GM23338 (cell line): ENCODE results near the gene ZNF782. TPM values are rescaled to one million over a fixed set of nuclear protein-coding genes. Genes with fewer than 3 reads are reported as not detected.

Source experiments
- ATAC-seq: fragments of 200-7000 bp; cut with Tn5 transposase; 3 replicates; pipeline ENCODE4 v1.9.1; 2020
- DNase-seq: peaks from one replicate; pipeline ENCODE4 v3.0.0-alpha.2; 2015; ENCODE audit warnings: low spot score
- H2AFZ ChIP-seq: fragments of 200-600 bp; sonication (generic); 2 replicates; pipeline ENCODE4 v1.8.0; 2016; ENCODE audit warnings: antibody characterized with exemption, mild to moderate bottlenecking, moderate library complexity
- H3F3A ChIP-seq: fragments of 200-600 bp; sonication (generic); replicated peaks from 2 replicates; pipeline ENCODE4 v1.8.0; 2017; ENCODE audit warnings: antibody characterized with exemption, mixed run types, low read depth
- H3K27ac ChIP-seq: fragments of 200-600 bp; sonication (generic); 2 replicates; pipeline ENCODE4 v1.6.1; 2016; ENCODE audit warnings: low read depth
- H3K27me3 ChIP-seq: fragments of 200-600 bp; sonication (generic); 2 replicates; pipeline ENCODE4 v1.8.0; 2016; ENCODE audit warnings: mild to moderate bottlenecking, mixed run types, moderate library complexity; ENCODE audit not compliant: insufficient read depth
- H3K36me3 ChIP-seq: fragments of 200-600 bp; sonication (generic); 2 replicates; pipeline ENCODE4 v1.8.0; 2016; ENCODE audit warnings: mild to moderate bottlenecking; ENCODE audit not compliant: insufficient read depth
- H3K4me1 ChIP-seq: fragments of 200-600 bp; sonication (generic); 2 replicates; pipeline ENCODE4 v1.8.0; 2016; ENCODE audit warnings: mild to moderate bottlenecking, moderate library complexity; ENCODE audit not compliant: insufficient read depth
- H3K4me2 ChIP-seq: fragments of 200-600 bp; sonication (generic); 2 replicates; pipeline ENCODE4 v1.7.1; 2017; ENCODE audit warnings: mixed run types
- H3K4me3 ChIP-seq: fragments of 200-600 bp; sonication (generic); 2 replicates; pipeline ENCODE4 v1.6.1; 2016; ENCODE audit warnings: mixed run types
- H3K79me2 ChIP-seq: fragments of 200-600 bp; sonication (generic); replicated peaks from 2 replicates; pipeline ENCODE4 v1.8.0; 2017; ENCODE audit warnings: mild to moderate bottlenecking; ENCODE audit not compliant: insufficient read depth
- H3K9me2 ChIP-seq: fragments of 200-600 bp; sonication (generic); 2 replicates; pipeline ENCODE4 v1.8.0; 2017; ENCODE audit not compliant: insufficient read depth
- H4K20me1 ChIP-seq: fragments of 200-600 bp; sonication (generic); replicated peaks from 2 replicates; pipeline ENCODE4 v1.8.0; 2017; ENCODE audit warnings: mild to moderate bottlenecking; ENCODE audit not compliant: insufficient read depth
- H3K27ac Mint-ChIP-seq: 2 replicates; pipeline ENCODE4 v1.8.0; 2020; ENCODE audit warnings: inconsistent platforms, mild to moderate bottlenecking, moderate library complexity, mixed read lengths
- H3K27me3 Mint-ChIP-seq: 3 replicates; pipeline ENCODE4 v1.8.0; 2022; ENCODE audit warnings: low read depth, mild to moderate bottlenecking, moderate library complexity, mixed read lengths, inconsistent platforms; ENCODE audit not compliant: insufficient read depth, poor library complexity
- H3K36me3 Mint-ChIP-seq: 3 replicates; pipeline ENCODE4 v1.8.0; 2021; ENCODE audit warnings: low read depth, mild to moderate bottlenecking, inconsistent platforms, moderate library complexity, mixed read lengths
- H3K4me1 Mint-ChIP-seq: 3 replicates; pipeline ENCODE4 v1.8.0; 2020; ENCODE audit warnings: mild to moderate bottlenecking, inconsistent platforms, mixed read lengths
- H3K4me3 Mint-ChIP-seq: 3 replicates; pipeline ENCODE4 v1.8.0; 2021; ENCODE audit warnings: moderate library complexity, mild to moderate bottlenecking, inconsistent platforms, mixed read lengths
- H3K9me3 Mint-ChIP-seq: 3 replicates; pipeline ENCODE4 v1.8.0; 2020; ENCODE audit warnings: moderate library complexity, mild to moderate bottlenecking, inconsistent platforms, mixed read lengths
- CTCF ChIP-seq, 2 experiments: fragments of 200-600 bp in 1 of 2; sonication (generic) in 1 of 2; conservative IDR thresholded peaks; 2 replicates each; pipeline versions ENCODE4 v1.5.1 to v1.6.1; 2016 to 2017; ENCODE audit warnings: antibody characterized with exemption in 2 of 2, low read depth in 2 of 2, mild to moderate bottlenecking in 2 of 2, moderate library complexity in 1 of 2
- EZH2 ChIP-seq: fragments of 200-600 bp; sonication (generic); IDR thresholded peaks from one replicate; pipeline ENCODE4 v1.8.0; 2017; ENCODE audit warnings: antibody characterized with exemption, mild to moderate bottlenecking, low read depth; ENCODE audit not compliant: unreplicated experiment
- JUNB ChIP-seq: IDR thresholded peaks from one replicate; pipeline ENCODE4 v1.6.1; 2016; ENCODE audit warnings: antibody characterized with exemption; ENCODE audit not compliant: unreplicated experiment
- NANOG ChIP-seq: IDR thresholded peaks from 2 replicates; pipeline ENCODE4 v1.6.1; 2016; ENCODE audit warnings: antibody characterized with exemption, borderline replicate concordance
- STAT1 ChIP-seq: IDR thresholded peaks from one replicate; pipeline ENCODE4 v1.6.1; 2016; ENCODE audit warnings: antibody characterized with exemption; ENCODE audit not compliant: unreplicated experiment
- ZNF462 ChIP-seq: fragments of 250-450 bp; sonication (Bioruptor Pico); IDR thresholded peaks from 2 replicates; pipeline ENCODE4 v1.5.0; 2020; ENCODE audit warnings: mild to moderate bottlenecking, moderate library complexity
- polyA plus RNA-seq: library from polyadenylated mRNA; unstranded; fragments of >200 nt; fragmentation: Nextera tagmentation; extraction: Ambion mirVana; gene quantifications from 2 replicates; pipeline ENCODE4 v1.2.1, GENCODE V29; 2016
- total RNA-seq: library from RNA; depleted of rRNA; stranded (reverse); fragments of >200 nt; shearing (Covaris generic); gene quantifications from 2 replicates; pipeline ENCODE4 v1.2.3, GENCODE V29; 2014
- TF ChIP-seq, protein P1 (sequence below): IDR thresholded peaks from one replicate; pipeline ENCODE4 v1.6.1; 2018; ENCODE audit warnings: antibody characterized with exemption; ENCODE audit not compliant: unreplicated experiment

ZNF782 gene
- total and polyA plus RNA-seq, 2 experiments from 2014 or later = 2.1 to 5.0 TPM

- Histone ChIP-seq H3K36me3 (peaks cover 71% of the 10 kb centered on the region), H3F3A (no peaks in the 10 kb centered on the region), H3K4me2 (no peak overlapping the region), H3K4me1 (no peaks in the 10 kb centered on the region), H3K27me3 (no peaks in the 10 kb centered on the region), H2AFZ (no peak overlapping the region), H3K79me2 (no peaks in the 10 kb centered on the region), H3K9me2 (no peaks in the 10 kb centered on the region), H3K27ac (no peak overlapping the region), H4K20me1 (no peaks in the 10 kb centered on the region), H3K4me3 (no peak overlapping the region)
- H3K36me3 Mint-ChIP-seq = peaks cover 81% of the 10 kb centered on the region
- H3K9me3 Mint-ChIP-seq = peaks cover 90% of the 10 kb centered on the region
- no peak overlapping the region for H3K4me3 Mint-ChIP-seq
- DNase-seq (no peak), ATAC-seq (no peak)
- TF ChIP-seq CTCF (conservative IDR thresholded peaks at IDR 0.05; ENCODE audit: low read depth in 2 of 2) = no peak
- no peak for TF ChIP-seq ZNF462 (CRISPR knock-in tag)
- no peak for TF ChIP-seq NANOG
- no peak for TF ChIP-seq STAT1
- TF ChIP-seq EZH2 = no peak
- no peak for TF ChIP-seq JUNB
- TF ChIP-seq, protein P1, sequence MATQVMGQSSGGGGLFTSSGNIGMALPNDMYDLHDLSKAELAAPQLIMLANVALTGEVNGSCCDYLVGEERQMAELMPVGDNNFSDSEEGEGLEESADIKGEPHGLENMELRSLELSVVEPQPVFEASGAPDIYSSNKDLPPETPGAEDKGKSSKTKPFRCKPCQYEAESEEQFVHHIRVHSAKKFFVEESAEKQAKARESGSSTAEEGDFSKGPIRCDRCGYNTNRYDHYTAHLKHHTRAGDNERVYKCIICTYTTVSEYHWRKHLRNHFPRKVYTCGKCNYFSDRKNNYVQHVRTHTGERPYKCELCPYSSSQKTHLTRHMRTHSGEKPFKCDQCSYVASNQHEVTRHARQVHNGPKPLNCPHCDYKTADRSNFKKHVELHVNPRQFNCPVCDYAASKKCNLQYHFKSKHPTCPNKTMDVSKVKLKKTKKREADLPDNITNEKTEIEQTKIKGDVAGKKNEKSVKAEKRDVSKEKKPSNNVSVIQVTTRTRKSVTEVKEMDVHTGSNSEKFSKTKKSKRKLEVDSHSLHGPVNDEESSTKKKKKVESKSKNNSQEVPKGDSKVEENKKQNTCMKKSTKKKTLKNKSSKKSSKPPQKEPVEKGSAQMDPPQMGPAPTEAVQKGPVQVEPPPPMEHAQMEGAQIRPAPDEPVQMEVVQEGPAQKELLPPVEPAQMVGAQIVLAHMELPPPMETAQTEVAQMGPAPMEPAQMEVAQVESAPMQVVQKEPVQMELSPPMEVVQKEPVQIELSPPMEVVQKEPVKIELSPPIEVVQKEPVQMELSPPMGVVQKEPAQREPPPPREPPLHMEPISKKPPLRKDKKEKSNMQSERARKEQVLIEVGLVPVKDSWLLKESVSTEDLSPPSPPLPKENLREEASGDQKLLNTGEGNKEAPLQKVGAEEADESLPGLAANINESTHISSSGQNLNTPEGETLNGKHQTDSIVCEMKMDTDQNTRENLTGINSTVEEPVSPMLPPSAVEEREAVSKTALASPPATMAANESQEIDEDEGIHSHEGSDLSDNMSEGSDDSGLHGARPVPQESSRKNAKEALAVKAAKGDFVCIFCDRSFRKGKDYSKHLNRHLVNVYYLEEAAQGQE = no peak
- H3K27ac Mint-ChIP-seq = no peak overlapping the region
- H3K4me1 Mint-ChIP-seq = no peaks in the 10 kb centered on the region
- peaks cover 2% of the 10 kb centered on the region for H3K27me3 Mint-ChIP-seq
These were observed 36.3 kb downstream of the ZNF782 start for GRCh38 chr9:96817973-96818372.
